ENCODE data around the gene MAPK6. TPM values are rescaled to one million over a fixed set of nuclear protein-coding genes. Genes with fewer than 3 reads are reported as not detected.

The MAPK6 gene
- total and polyA plus RNA-seq, 9 of the 15 experiments (the other 6 are each of a cell fraction or from before 2014, with no cell fraction given), result 28.5 to 97.1 (median 74.0) TPM

- no peak overlapping the region for H3K4me2 ChIP-seq (ENCODE audit: insufficient read depth, low read length)
Observed at GRCh38 chr15:52104532-52105004, 85.5 kb downstream of the MAPK6 start.

More at GRCh38 chr15:52104532-52105004, 85.5 kb downstream of the MAPK6 start:
- Histone ChIP-seq H2AFZ (ENCODE audit: low read depth, low read length) (no peak overlapping the region), H3K27ac (ENCODE audit: extremely low read depth, low read depth, low read length) (no peak overlapping the region), H3K36me3 (ENCODE audit: control insufficient read depth, insufficient read depth, low read length) (no peaks in the 10 kb centered on the region), H3K9me1 (ENCODE audit: control insufficient read depth, insufficient read depth, low read length) (no peaks in the 10 kb centered on the region), H3K4me1 (replicated peaks in 1 of 2; ENCODE audit: control insufficient read depth in 2 of 2, insufficient read depth in 2 of 2, low read length in 2 of 2) (peaks cover 0 to 4% of the 10 kb centered on the region in 2 experiments; a peak in 3 of 5 replicates), H3K4me3 (no peak overlapping the region), H3K79me2 (ENCODE audit: control insufficient read depth, insufficient read depth, low read length) (no peaks in the 10 kb centered on the region), H3K9me3 (replicated peaks; ENCODE audit: control insufficient read depth, insufficient read depth, low read depth, low read length) (no peaks in the 10 kb centered on the region), H4K20me1 (replicated peaks; ENCODE audit: control insufficient read depth, insufficient read depth, low read length) (no peaks in the 10 kb centered on the region), H3K27me3 (ENCODE audit: control insufficient read depth in 2 of 2, insufficient read depth in 2 of 2, low read length in 2 of 2) (0 out of 5 replicates have a peak, but pooled peaks cover 0 to 2% of the 10 kb centered on the region in 2 experiments), H3K9ac (ENCODE audit: insufficient read depth in 1 of 2, low read depth in 2 of 2, low read length in 2 of 2) (no peak overlapping the region)
- DNase-seq (ENCODE audit: extremely low read depth in 1 of 4, low spot score in 3 of 4) (no peak), ATAC-seq (no peak), FAIRE-seq (no peak)
- 27% methylated on average over 5 of the region's 5 CpGs for WGBS (ENCODE audit: insufficient coverage, low coverage, missing lambda C conversion rate)
- intact Hi-C loops (cut with micrococcal nuclease) (loop anchor here (5.0 kb wide), 1 partner anchor 33 kb away; no protein-coding TSS in a partner anchor), in situ Hi-C loops (cut with MboI) (no loop called here)
- TF ChIP-seq CAMTA2 (CRISPR knock-in tag; conservative IDR thresholded peaks at IDR 0.05) (no peak), ZNF586 (CRISPR knock-in tag; conservative IDR thresholded peaks at IDR 0.05) (no peak), BRD4 (IDR thresholded peaks at IDR 0.05) (no peak), ZNF609 (CRISPR knock-in tag; IDR thresholded peaks at IDR 0.05; ENCODE audit: borderline replicate concordance) (no peak), CBX2 (IDR thresholded peaks at IDR 0.05; ENCODE audit: insufficient read depth, low read length, poor library complexity, severe bottlenecking) (no peak), ARID3A (IDR thresholded peaks at IDR 0.05; ENCODE audit: borderline replicate concordance, low read depth, low read length) (no peak), PBX2 (CRISPR knock-in tag; IDR thresholded peaks at IDR 0.05; ENCODE audit: low read depth) (no peak), PBX2 (tag; conservative IDR thresholded peaks at IDR 0.05; ENCODE audit: low read depth) (no peak), ETV5 (CRISPR knock-in tag; IDR thresholded peaks at IDR 0.05; ENCODE audit: low read depth) (no peak), ZNF644 (tag; IDR thresholded peaks at IDR 0.05; ENCODE audit: low read depth) (no peak)
- ChIA-PET CTCF (ENCODE audit: low intra/inter-chr PET ratio) (no interaction called here), POLR2A (no interaction called here)
- no TSS peak for BruUV-seq (replicated peaks)

Measured in K562 (cell line).